Lung (tissue), 12 donors: ENCODE results near the gene POLR2A. TPM values are rescaled to one million over a fixed set of nuclear protein-coding genes. Genes with fewer than 3 reads are reported as not detected.
A peak's percentile ranks its signal among the peaks of the same experiment; 100 is the strongest.

ENCODE experiments used
- ATAC-seq: fragments of 200-7000 bp; cut with Tn5 transposase; one replicate; pipeline ENCODE4 v1.9.1; 2020; ENCODE audit warnings: moderate number of reproducible peaks; ENCODE audit not compliant: insufficient read depth, low FRiP score
- DNase-seq, 3 donors: peaks; one replicate each; pipeline ENCODE4 v3.0.0-alpha.2; 2013 to 2017
- H3K27ac ChIP-seq, 2 donors: one replicate each; pipeline ENCODE4 v1.5.1; 2013; ENCODE audit warnings: mild to moderate bottlenecking in 2 of 2, moderate library complexity in 2 of 2, control low read depth in 1 of 2, inconsistent platforms in 1 of 2, low read depth in 1 of 2, low read length in 1 of 2
- H3K27me3 ChIP-seq, 3 donors: one replicate each; pipeline ENCODE4 v1.5.1; 2013; ENCODE audit warnings: low read length in 2 of 3; ENCODE audit not compliant: control insufficient read depth in 3 of 3, insufficient read depth in 3 of 3
- H3K36me3 ChIP-seq, 4 donors: one replicate each; pipeline ENCODE4 v1.5.1; 2013; ENCODE audit warnings: low read length in 4 of 4, mild to moderate bottlenecking in 1 of 4, moderate library complexity in 1 of 4; ENCODE audit not compliant: control insufficient read depth in 4 of 4, insufficient read depth in 4 of 4
- H3K4me1 ChIP-seq, 5 donors: one replicate each; pipeline ENCODE4 v1.5.1; 2013; ENCODE audit warnings: low read length in 5 of 5, mild to moderate bottlenecking in 2 of 5, moderate library complexity in 1 of 5; ENCODE audit not compliant: control insufficient read depth in 5 of 5, insufficient read depth in 5 of 5
- H3K4me3 ChIP-seq: one replicate; pipeline ENCODE4 v1.5.1; 2013; ENCODE audit warnings: mild to moderate bottlenecking, control low read depth, moderate library complexity
- H3K9ac ChIP-seq, 2 donors: one replicate each; pipeline ENCODE4 v1.5.1; 2013; ENCODE audit warnings: low read length in 2 of 2, control low read depth in 1 of 2; ENCODE audit not compliant: insufficient read depth in 1 of 2
- H3K9me3 ChIP-seq, 4 donors: one replicate each; pipeline ENCODE4 v1.5.1; 2013; ENCODE audit warnings: low read length in 3 of 4, mild to moderate bottlenecking in 1 of 4, moderate library complexity in 1 of 4; ENCODE audit not compliant: control insufficient read depth in 4 of 4, insufficient read depth in 3 of 4
- WGBS, 2 donors: extraction: QIAGEN DNeasy Blood & Tissue Kit; methylation state at CpG; one replicate each; pipeline ENCODE4 v1.1.7; 2013; 5-methylcytosine and 5-hydroxymethylcytosine counted together
- polyA plus RNA-seq, 2 donors: library from polyadenylated mRNA; stranded (reverse); fragments of 200-250 nt; gene quantifications; one replicate each; pipeline ENCODE4 v1.2.1, GENCODE V29; 2013
- total RNA-seq, 2 donors: library from RNA; depleted of rRNA in 1 of 2; stranded (reverse); fragments of >200 nt in 1 of 2; gene quantifications; one replicate each; pipeline ENCODE4 v1.2.1, GENCODE V29; 2014 to 2021
- TF ChIP-seq, protein P1 (sequence below): IDR thresholded peaks from 2 replicates; pipeline ENCODE4 v1.5.1; 2012; ENCODE audit warnings: mild to moderate bottlenecking; ENCODE audit errors: control extremely low read depth, extremely low read depth
- donor health status: control.
- donor health status: control.
- donor health status: Bipolar disorder and iron deficiency.
- donor health status: healthy.
- donor health status: DM: yes; HTN: yes; CAD: no.

POLR2A gene
- total and polyA plus RNA-seq, 4 donors = 37.8 to 129 (median 76.9) TPM

GRCh38 chr17:7466318-7466638 is 17.9 kb upstream of the POLR2A start:
- peaks cover 0 to 13% (median 4%) of the 10 kb centered on the region in 5 donors for H3K4me1 ChIP-seq
- H3K36me3 ChIP-seq = peaks cover 0 to 40% (median 15%) of the 10 kb centered on the region in 4 donors
- no peak overlapping the region for H3K4me3 ChIP-seq
- TF ChIP-seq, protein P1, sequence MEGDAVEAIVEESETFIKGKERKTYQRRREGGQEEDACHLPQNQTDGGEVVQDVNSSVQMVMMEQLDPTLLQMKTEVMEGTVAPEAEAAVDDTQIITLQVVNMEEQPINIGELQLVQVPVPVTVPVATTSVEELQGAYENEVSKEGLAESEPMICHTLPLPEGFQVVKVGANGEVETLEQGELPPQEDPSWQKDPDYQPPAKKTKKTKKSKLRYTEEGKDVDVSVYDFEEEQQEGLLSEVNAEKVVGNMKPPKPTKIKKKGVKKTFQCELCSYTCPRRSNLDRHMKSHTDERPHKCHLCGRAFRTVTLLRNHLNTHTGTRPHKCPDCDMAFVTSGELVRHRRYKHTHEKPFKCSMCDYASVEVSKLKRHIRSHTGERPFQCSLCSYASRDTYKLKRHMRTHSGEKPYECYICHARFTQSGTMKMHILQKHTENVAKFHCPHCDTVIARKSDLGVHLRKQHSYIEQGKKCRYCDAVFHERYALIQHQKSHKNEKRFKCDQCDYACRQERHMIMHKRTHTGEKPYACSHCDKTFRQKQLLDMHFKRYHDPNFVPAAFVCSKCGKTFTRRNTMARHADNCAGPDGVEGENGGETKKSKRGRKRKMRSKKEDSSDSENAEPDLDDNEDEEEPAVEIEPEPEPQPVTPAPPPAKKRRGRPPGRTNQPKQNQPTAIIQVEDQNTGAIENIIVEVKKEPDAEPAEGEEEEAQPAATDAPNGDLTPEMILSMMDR = no peak
- DNase-seq (no peak), ATAC-seq (no peak)
- no peaks in the 10 kb centered on the region for H3K27me3 ChIP-seq
- peak overlapping the region; percentile 59 to 82 for H3K27ac ChIP-seq
- no peaks in the 10 kb centered on the region for H3K9me3 ChIP-seq
- WGBS, 2 donors = 58 to 76% methylated on average over 9 of the region's 9 CpGs
- no peak overlapping the region for H3K9ac ChIP-seq

GRCh38 chr17:7466639-7467341 is 17.4 kb upstream of the POLR2A start:
- 58 to 67% methylated on average over 16 of the region's 16 CpGs for WGBS, 2 donors
- Histone ChIP-seq H3K36me3 (peaks cover 0 to 40% (median 14%) of the 10 kb centered on the region in 4 donors), H3K4me3 (no peak overlapping the region), H3K9ac (no peak overlapping the region), H3K27me3 (no peaks in the 10 kb centered on the region), H3K4me1 (peaks cover 0 to 13% (median 4%) of the 10 kb centered on the region in 5 donors), H3K27ac (peak overlapping the region; percentile 59 to 82), H3K9me3 (no peaks in the 10 kb centered on the region)
- TF ChIP-seq, protein P1 = no peak
- ATAC-seq (no peak), DNase-seq (no peak)

GRCh38 chr17:7467498-7467897 is 16.7 kb upstream of the POLR2A start:
- 85 to 89% methylated on average over 3 of the region's 3 CpGs for WGBS, 2 donors
- H3K27me3 ChIP-seq = no peaks in the 10 kb centered on the region
- ATAC-seq (no peak), DNase-seq (no peak)
- no peak overlapping the region for H3K9ac ChIP-seq
- H3K9me3 ChIP-seq = no peaks in the 10 kb centered on the region
- no peak overlapping the region for H3K4me3 ChIP-seq
- peak overlapping the region; percentile 59 to 82 for H3K27ac ChIP-seq
- peaks cover 0 to 32% (median 11%) of the 10 kb centered on the region in 4 donors for H3K36me3 ChIP-seq
- TF ChIP-seq, protein P1 = no peak
- peaks cover 0 to 13% (median 4%) of the 10 kb centered on the region in 5 donors for H3K4me1 ChIP-seq
